Measurements from ENCODE around the gene PGC. TPM values are rescaled to one million over a fixed set of nuclear protein-coding genes. Genes with fewer than 3 reads are reported as not detected.

PGC gene
- total RNA-seq, 1 experiment from 2014 or later, result 0.63 TPM

DNA sequence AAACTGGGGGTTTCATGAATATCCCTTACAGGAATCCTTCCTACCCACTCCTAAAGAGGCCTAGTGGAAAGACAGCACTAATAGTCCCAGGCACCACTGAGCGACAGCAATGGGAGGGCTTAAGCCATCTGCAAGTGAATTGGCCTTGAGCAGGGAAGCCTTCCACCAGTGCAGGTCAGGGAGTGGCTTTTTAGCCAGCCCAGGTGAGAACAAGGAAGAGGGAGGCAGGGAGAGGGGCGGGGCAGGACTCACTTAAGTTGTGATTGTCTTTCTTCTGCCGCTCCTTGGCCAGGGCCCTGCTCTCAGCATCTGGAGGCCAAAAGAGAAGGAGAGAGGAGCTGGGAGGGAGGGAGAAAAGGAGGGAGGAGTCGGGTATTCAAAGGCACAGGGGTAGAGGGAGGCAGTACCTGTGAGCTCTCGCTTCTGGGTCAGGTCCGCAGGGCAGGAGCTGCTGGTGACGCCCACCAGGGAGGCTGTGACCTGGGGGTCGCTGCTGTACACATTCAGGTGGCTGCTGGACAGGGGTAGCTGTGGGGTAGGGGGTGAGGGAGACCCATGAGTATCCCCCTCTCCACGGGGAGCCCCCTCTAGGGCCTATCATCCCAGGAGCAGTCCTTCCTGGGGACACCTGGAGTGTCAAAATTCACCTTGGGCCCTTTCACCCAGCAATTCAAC is 59.6 kb downstream of the PGC start (continued):
- TF ChIP-seq, protein P1, sequence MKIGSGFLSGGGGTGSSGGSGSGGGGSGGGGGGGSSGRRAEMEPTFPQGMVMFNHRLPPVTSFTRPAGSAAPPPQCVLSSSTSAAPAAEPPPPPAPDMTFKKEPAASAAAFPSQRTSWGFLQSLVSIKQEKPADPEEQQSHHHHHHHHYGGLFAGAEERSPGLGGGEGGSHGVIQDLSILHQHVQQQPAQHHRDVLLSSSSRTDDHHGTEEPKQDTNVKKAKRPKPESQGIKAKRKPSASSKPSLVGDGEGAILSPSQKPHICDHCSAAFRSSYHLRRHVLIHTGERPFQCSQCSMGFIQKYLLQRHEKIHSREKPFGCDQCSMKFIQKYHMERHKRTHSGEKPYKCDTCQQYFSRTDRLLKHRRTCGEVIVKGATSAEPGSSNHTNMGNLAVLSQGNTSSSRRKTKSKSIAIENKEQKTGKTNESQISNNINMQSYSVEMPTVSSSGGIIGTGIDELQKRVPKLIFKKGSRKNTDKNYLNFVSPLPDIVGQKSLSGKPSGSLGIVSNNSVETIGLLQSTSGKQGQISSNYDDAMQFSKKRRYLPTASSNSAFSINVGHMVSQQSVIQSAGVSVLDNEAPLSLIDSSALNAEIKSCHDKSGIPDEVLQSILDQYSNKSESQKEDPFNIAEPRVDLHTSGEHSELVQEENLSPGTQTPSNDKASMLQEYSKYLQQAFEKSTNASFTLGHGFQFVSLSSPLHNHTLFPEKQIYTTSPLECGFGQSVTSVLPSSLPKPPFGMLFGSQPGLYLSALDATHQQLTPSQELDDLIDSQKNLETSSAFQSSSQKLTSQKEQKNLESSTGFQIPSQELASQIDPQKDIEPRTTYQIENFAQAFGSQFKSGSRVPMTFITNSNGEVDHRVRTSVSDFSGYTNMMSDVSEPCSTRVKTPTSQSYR (CRISPR knock-in tag; IDR thresholded peaks at IDR 0.05), result no peak
- TF ChIP-seq, protein P2, sequence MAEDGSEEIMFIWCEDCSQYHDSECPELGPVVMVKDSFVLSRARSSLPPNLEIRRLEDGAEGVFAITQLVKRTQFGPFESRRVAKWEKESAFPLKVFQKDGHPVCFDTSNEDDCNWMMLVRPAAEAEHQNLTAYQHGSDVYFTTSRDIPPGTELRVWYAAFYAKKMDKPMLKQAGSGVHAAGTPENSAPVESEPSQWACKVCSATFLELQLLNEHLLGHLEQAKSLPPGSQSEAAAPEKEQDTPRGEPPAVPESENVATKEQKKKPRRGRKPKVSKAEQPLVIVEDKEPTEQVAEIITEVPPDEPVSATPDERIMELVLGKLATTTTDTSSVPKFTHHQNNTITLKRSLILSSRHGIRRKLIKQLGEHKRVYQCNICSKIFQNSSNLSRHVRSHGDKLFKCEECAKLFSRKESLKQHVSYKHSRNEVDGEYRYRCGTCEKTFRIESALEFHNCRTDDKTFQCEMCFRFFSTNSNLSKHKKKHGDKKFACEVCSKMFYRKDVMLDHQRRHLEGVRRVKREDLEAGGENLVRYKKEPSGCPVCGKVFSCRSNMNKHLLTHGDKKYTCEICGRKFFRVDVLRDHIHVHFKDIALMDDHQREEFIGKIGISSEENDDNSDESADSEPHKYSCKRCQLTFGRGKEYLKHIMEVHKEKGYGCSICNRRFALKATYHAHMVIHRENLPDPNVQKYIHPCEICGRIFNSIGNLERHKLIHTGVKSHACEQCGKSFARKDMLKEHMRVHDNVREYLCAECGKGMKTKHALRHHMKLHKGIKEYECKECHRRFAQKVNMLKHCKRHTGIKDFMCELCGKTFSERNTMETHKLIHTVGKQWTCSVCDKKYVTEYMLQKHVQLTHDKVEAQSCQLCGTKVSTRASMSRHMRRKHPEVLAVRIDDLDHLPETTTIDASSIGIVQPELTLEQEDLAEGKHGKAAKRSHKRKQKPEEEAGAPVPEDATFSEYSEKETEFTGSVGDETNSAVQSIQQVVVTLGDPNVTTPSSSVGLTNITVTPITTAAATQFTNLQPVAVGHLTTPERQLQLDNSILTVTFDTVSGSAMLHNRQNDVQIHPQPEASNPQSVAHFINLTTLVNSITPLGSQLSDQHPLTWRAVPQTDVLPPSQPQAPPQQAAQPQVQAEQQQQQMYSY (CRISPR knock-in tag; IDR thresholded peaks at IDR 0.05), result no peak
- TF ChIP-seq ZNF396 (CRISPR knock-in tag; IDR thresholded peaks at IDR 0.05; ENCODE audit: borderline replicate concordance) (no peak), ESRRA (CRISPR knock-in tag; IDR thresholded peaks at IDR 0.05; ENCODE audit: borderline replicate concordance) (no peak), GRHL2 (CRISPR knock-in tag; IDR thresholded peaks at IDR 0.05; ENCODE audit: insufficient replicate concordance, severe bottlenecking) (no peak)

Other genes with a start within 250 kb of the PGC start
- 19.5 to 36.6 TPM (median 19.8 TPM) in 3 replicates for gene FOXP4, start 201.0 kb downstream of the PGC start, total RNA-seq (2021)
- 63.2 to 86.2 TPM (median 74.6 TPM) in 3 replicates for gene MDFI, start 108.9 kb downstream of the PGC start, total RNA-seq (2021)
- gene TFEB, start 11.8 kb downstream of the PGC start, total RNA-seq (2021), result 3.1 to 3.9 TPM (median 3.3 TPM) in 3 replicates
- 5.5 to 7.8 TPM (median 6.0 TPM) in 3 replicates for gene FRS3, start 32.5 kb upstream of the PGC start, total RNA-seq (2021)
- 0.50 to 1.5 TPM (median 0.82 TPM) in 3 replicates for gene PRICKLE4, start 33.4 kb upstream of the PGC start, total RNA-seq (2021)
- 219 to 233 TPM (median 228 TPM) in 3 replicates for gene TOMM6, start 40.3 kb upstream of the PGC start, total RNA-seq (2021)
- 16.3 to 18.4 TPM (median 17.3 TPM) in 3 replicates for gene USP49, start 148.0 kb upstream of the PGC start, total RNA-seq (2021)
- 37.5 to 42.4 TPM (median 38.9 TPM) in 3 replicates for gene MED20, start 173.7 kb upstream of the PGC start, total RNA-seq (2021)
- 40.3 to 50.8 TPM (median 43.8 TPM) in 3 replicates for gene BYSL, start 174.1 kb upstream of the PGC start, total RNA-seq (2021)
- gene CCND3, start 194.4 kb upstream of the PGC start, total RNA-seq (2021), result 23.0 to 33.6 TPM (median 23.0 TPM) in 3 replicates